NCI-H226 (cell line): ENCODE data around the gene BTRC.
"Not testable (repeated sequence)": the region's sequence is repeated elsewhere in the genome, so short reads cannot be mapped to it uniquely, and the experiment has no call there.

ENCODE experiments used
- DNase-seq: peaks from one replicate; pipeline ENCODE4 v3.0.0-alpha.2; 2015

The BTRC gene

GRCh38 chr10:101353692-101354327 is at the start of gene BTRC:
BTRC (plus strand) TSS chr10:101354165; CDS start chr10:101354181, 16 bp downstream.
- peak; percentile 99 for DNase-seq

GRCh38 chr10:101304316-101304715 is 49.6 kb upstream of the BTRC start:
- DNase-seq: no peak

- no peak for DNase-seq
Observed at GRCh38 chr10:101305320-101306241, 48.4 kb upstream of the BTRC start.

- no peak for DNase-seq
Observed at GRCh38 chr10:101308051-101308450, 45.9 kb upstream of the BTRC start.

GRCh38 chr10:101310529-101311184 is 43.3 kb upstream of the BTRC start:
- DNase-seq: no peak

- no peak for DNase-seq
Observed at GRCh38 chr10:101311185-101312066, 42.5 kb upstream of the BTRC start.

- DNase-seq: no peak
Observed at GRCh38 chr10:101319241-101319915, 34.6 kb upstream of the BTRC start.

- DNase-seq: no peak
Observed at GRCh38 chr10:101321073-101321472, 32.9 kb upstream of the BTRC start.

GRCh38 chr10:101322266-101323108 is 31.5 kb upstream of the BTRC start:
- no peak for DNase-seq

- DNase-seq: no peak
Observed at GRCh38 chr10:101323495-101323894, 30.5 kb upstream of the BTRC start.

GRCh38 chr10:101327454-101327853 is 26.5 kb upstream of the BTRC start:
- DNase-seq: not testable (repeated sequence)

GRCh38 chr10:101329341-101330032 is 24.5 kb upstream of the BTRC start:
- DNase-seq: no peak

GRCh38 chr10:101330231-101330630 is 23.7 kb upstream of the BTRC start:
- DNase-seq: no peak

- no peak for DNase-seq
Observed at GRCh38 chr10:101330631-101331225, 23.2 kb upstream of the BTRC start.

- DNase-seq: no peak
Observed at GRCh38 chr10:101331956-101332355, 22.0 kb upstream of the BTRC start.

- not testable (repeated sequence) for DNase-seq
Observed at GRCh38 chr10:101334259-101334658, 19.7 kb upstream of the BTRC start.

GRCh38 chr10:101336382-101336781 is 17.6 kb upstream of the BTRC start:
- no peak for DNase-seq

GRCh38 chr10:101337836-101338235 is 16.1 kb upstream of the BTRC start:
- no peak for DNase-seq

GRCh38 chr10:101341438-101341837 is 12.5 kb upstream of the BTRC start:
- no peak for DNase-seq

- no peak for DNase-seq
Observed at GRCh38 chr10:101346177-101346576, 7.8 kb upstream of the BTRC start.
